Measurements from ENCODE around the gene CD36. TPM values are rescaled to one million over a fixed set of nuclear protein-coding genes. Genes with fewer than 3 reads are reported as not detected.

CD36 gene
- total RNA-seq, 1 donor, result 22.8 TPM

DNA sequence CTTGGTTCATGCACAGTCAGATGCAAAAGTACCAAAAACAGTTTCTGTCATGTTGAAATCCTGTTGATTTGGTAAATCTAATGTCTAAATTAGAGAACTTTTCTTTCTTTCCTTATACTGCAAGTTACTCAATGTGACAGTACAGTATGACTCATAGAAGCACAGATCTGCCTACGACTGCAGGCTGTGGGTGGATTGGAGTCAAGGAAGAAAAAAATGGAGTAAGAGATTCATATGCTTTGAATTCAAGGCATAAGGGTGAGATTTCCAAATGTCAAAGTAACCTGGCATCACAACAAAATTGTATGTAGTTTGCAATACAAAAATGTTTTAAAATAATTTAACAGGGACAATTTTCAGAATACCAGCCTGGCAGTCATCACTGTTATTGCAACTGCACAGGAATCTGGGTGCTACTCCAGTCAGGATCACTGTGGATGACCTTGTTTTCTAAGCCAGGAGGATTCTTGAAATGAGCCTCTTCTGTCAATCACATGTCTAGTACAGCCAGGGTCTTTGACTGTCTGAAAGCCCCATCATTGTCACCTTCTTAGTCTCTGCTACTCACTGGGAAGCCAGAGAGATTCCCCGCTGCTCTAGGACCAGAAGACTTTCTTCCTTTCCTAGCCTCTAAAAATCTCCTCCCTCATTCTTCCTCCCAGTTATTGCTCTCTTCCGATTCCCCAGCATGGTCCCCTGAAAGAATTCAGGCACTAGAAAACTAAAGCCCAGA lies 83.6 kb downstream of the CD36 start:
- Histone ChIP-seq H3K4me1 (ENCODE audit: insufficient read depth, low read length) (peaks cover 55% of the 10 kb centered on the region), H3K79me2 (ENCODE audit: insufficient read depth, low read length) (no peaks in the 10 kb centered on the region), H3K27ac (ENCODE audit: low read depth, low read length) (peak overlapping the region; percentile 97), H3K4me3 (ENCODE audit: insufficient read depth, low read length) (no peak overlapping the region), H2AFZ (ENCODE audit: low read length) (peak overlapping the region; percentile 2), H3K36me3 (ENCODE audit: insufficient read depth, low read length) (no peaks in the 10 kb centered on the region), H4K20me1 (ENCODE audit: insufficient read depth, low read length) (no peaks in the 10 kb centered on the region), H3K4me2 (ENCODE audit: insufficient read depth, low read length) (peak overlapping the region; percentile 52), H3K9me3 (ENCODE audit: low read depth, low read length) (no peaks in the 10 kb centered on the region), H3K27me3 (ENCODE audit: insufficient read depth, low read length) (no peaks in the 10 kb centered on the region)
- TF ChIP-seq, protein P1, sequence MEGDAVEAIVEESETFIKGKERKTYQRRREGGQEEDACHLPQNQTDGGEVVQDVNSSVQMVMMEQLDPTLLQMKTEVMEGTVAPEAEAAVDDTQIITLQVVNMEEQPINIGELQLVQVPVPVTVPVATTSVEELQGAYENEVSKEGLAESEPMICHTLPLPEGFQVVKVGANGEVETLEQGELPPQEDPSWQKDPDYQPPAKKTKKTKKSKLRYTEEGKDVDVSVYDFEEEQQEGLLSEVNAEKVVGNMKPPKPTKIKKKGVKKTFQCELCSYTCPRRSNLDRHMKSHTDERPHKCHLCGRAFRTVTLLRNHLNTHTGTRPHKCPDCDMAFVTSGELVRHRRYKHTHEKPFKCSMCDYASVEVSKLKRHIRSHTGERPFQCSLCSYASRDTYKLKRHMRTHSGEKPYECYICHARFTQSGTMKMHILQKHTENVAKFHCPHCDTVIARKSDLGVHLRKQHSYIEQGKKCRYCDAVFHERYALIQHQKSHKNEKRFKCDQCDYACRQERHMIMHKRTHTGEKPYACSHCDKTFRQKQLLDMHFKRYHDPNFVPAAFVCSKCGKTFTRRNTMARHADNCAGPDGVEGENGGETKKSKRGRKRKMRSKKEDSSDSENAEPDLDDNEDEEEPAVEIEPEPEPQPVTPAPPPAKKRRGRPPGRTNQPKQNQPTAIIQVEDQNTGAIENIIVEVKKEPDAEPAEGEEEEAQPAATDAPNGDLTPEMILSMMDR (IDR thresholded peaks at IDR 0.05; ENCODE audit: extremely low read depth, low read depth, low read length), result no peak
- DNase-seq (ENCODE audit: insufficient read length, low spot score, missing footprints), result peak; percentile 32

DNA sequence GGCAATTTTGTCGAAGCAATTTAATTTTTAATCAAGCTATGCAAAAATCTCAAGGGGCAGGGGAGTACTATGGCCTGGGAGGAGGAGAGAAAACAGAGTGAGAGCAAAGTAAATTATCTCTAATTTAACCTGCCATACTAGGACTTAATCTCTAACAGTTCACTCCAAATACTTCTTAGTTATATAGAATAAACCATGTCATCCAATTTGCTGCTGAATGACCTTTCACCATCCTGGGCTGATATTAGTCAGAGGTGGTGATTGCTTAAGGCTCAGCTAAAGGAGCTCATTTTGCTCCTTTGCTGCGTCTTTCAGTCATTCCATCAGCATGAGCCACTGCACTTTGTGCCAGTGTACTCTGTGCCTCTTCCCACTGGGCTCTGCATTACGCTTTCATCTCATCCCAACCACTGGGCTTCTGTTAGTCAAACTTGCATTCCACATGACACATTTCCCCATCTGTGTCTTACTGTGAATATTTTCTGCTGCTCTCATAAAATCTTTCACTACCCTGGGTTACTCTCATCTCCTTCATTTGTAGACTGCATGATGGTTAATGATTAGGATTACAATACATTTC lies 84.3 kb downstream of the CD36 start:
- Histone ChIP-seq H3K4me1 (ENCODE audit: insufficient read depth, low read length) (peaks cover 55% of the 10 kb centered on the region), H3K27ac (ENCODE audit: low read depth, low read length) (peak overlapping the region; percentile 97), H2AFZ (ENCODE audit: low read length) (no peak overlapping the region), H3K36me3 (ENCODE audit: insufficient read depth, low read length) (no peaks in the 10 kb centered on the region), H3K27me3 (ENCODE audit: insufficient read depth, low read length) (no peaks in the 10 kb centered on the region), H3K4me2 (ENCODE audit: insufficient read depth, low read length) (peak overlapping the region; percentile 52), H3K4me3 (ENCODE audit: insufficient read depth, low read length) (no peak overlapping the region), H3K79me2 (ENCODE audit: insufficient read depth, low read length) (no peaks in the 10 kb centered on the region), H3K9me3 (ENCODE audit: low read depth, low read length) (no peaks in the 10 kb centered on the region), H4K20me1 (ENCODE audit: insufficient read depth, low read length) (no peaks in the 10 kb centered on the region)
- DNase-seq (ENCODE audit: insufficient read length, low spot score, missing footprints), result peak; percentile 53
- TF ChIP-seq, protein P1 (IDR thresholded peaks at IDR 0.05; ENCODE audit: extremely low read depth, low read depth, low read length), result no peak

GRCh38 chr7:80724249-80724871 lies 85.9 kb downstream of the CD36 start:
- H4K20me1 ChIP-seq (ENCODE audit: insufficient read depth, low read length), result no peaks in the 10 kb centered on the region
- H3K4me2 ChIP-seq (ENCODE audit: insufficient read depth, low read length), result peak overlapping the region; percentile 37
- H3K9me3 ChIP-seq (ENCODE audit: low read depth, low read length), result no peaks in the 10 kb centered on the region
- no peaks in the 10 kb centered on the region for H3K27me3 ChIP-seq (ENCODE audit: insufficient read depth, low read length)
- peak overlapping the region; percentile 44 for H2AFZ ChIP-seq (ENCODE audit: low read length)
- H3K27ac ChIP-seq (ENCODE audit: low read depth, low read length), result peak overlapping the region; percentile 97
- H3K79me2 ChIP-seq (ENCODE audit: insufficient read depth, low read length), result no peaks in the 10 kb centered on the region
- no peak overlapping the region for H3K4me3 ChIP-seq (ENCODE audit: insufficient read depth, low read length)
- H3K36me3 ChIP-seq (ENCODE audit: insufficient read depth, low read length), result no peaks in the 10 kb centered on the region
- no peak for DNase-seq (ENCODE audit: insufficient read length, low spot score, missing footprints)
- peaks cover 52% of the 10 kb centered on the region for H3K4me1 ChIP-seq (ENCODE audit: insufficient read depth, low read length)
- TF ChIP-seq, protein P1 (IDR thresholded peaks at IDR 0.05; ENCODE audit: extremely low read depth, low read depth, low read length), result no peak

DNA sequence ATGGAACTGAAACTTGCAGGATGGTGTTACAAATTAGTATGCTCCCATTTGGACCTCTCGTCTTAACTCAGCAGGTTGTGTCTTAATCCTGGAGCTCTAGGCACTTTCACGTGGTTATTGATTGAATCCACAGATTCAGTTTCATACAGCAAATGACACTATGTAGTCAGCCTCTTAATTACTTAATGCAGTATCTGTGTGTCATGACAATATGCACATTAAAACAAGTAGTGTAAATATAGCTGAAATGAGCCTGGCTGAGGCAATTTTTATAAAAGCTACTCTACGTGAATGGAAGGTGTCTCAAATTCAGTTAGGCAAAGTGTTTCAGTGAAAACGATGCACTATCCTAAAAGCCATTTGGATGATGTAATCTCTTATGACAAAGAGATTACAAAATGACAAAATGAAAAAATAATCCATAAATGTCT lies 86.8 kb downstream of the CD36 start:
- no peak for DNase-seq (ENCODE audit: insufficient read length, low spot score, missing footprints)
- Histone ChIP-seq H3K4me3 (ENCODE audit: insufficient read depth, low read length) (no peak overlapping the region), H3K4me1 (ENCODE audit: insufficient read depth, low read length) (peaks cover 45% of the 10 kb centered on the region), H3K36me3 (ENCODE audit: insufficient read depth, low read length) (no peaks in the 10 kb centered on the region), H3K4me2 (ENCODE audit: insufficient read depth, low read length) (no peak overlapping the region), H3K27me3 (ENCODE audit: insufficient read depth, low read length) (no peaks in the 10 kb centered on the region), H4K20me1 (ENCODE audit: insufficient read depth, low read length) (no peaks in the 10 kb centered on the region), H3K27ac (ENCODE audit: low read depth, low read length) (peak overlapping the region; percentile 97), H3K79me2 (ENCODE audit: insufficient read depth, low read length) (no peaks in the 10 kb centered on the region), H3K9me3 (ENCODE audit: low read depth, low read length) (no peaks in the 10 kb centered on the region), H2AFZ (ENCODE audit: low read length) (no peak overlapping the region)
- TF ChIP-seq, protein P1 (IDR thresholded peaks at IDR 0.05; ENCODE audit: extremely low read depth, low read depth, low read length), result no peak

All from osteoblast (primary cell).